Endometrium (tissue), 2 donors: Measurements from ENCODE around the gene CBFA2T3.
"Not testable (repeated sequence)": the region's sequence is repeated elsewhere in the genome, so short reads cannot be mapped to it uniquely, and the experiment has no call there.

Experiments
- FAIRE-seq: peaks from 2 replicates; lab custom pipeline; 2012; peaks lifted over from hg19 to GRCh38; lab: Jason Lieb, UNC
- donor health status: control.
- donor health status: control.

Gene CBFA2T3

GRCh38 chr16:89012622-89012995 is 35.6 kb upstream of the CBFA2T3 start:
- FAIRE-seq: no peak

GRCh38 chr16:89011909-89012621 is 35.1 kb upstream of the CBFA2T3 start:
- no peak for FAIRE-seq

- FAIRE-seq: no peak
Observed at GRCh38 chr16:89010210-89010925, 33.4 kb upstream of the CBFA2T3 start.

GRCh38 chr16:89009343-89010209 is 32.6 kb upstream of the CBFA2T3 start:
- no peak for FAIRE-seq

GRCh38 chr16:89008796-89009195 is 31.8 kb upstream of the CBFA2T3 start:
- not testable (repeated sequence) for FAIRE-seq

GRCh38 chr16:89007371-89008249 is 30.6 kb upstream of the CBFA2T3 start:
- FAIRE-seq: no peak

- FAIRE-seq: no peak
Observed at GRCh38 chr16:89006036-89006752, 29.2 kb upstream of the CBFA2T3 start.

- no peak for FAIRE-seq
Observed at GRCh38 chr16:89005201-89006035, 28.4 kb upstream of the CBFA2T3 start.

GRCh38 chr16:89004209-89004831 is 27.3 kb upstream of the CBFA2T3 start:
- FAIRE-seq: no peak

GRCh38 chr16:89003831-89004208 is 26.8 kb upstream of the CBFA2T3 start:
- FAIRE-seq: no peak

GRCh38 chr16:89002851-89003830 is 26.1 kb upstream of the CBFA2T3 start:
- no peak for FAIRE-seq

- not testable (repeated sequence) for FAIRE-seq
Observed at GRCh38 chr16:89002081-89002480, 25.1 kb upstream of the CBFA2T3 start.

GRCh38 chr16:89001117-89002027 is 24.4 kb upstream of the CBFA2T3 start:
- no peak for FAIRE-seq

GRCh38 chr16:89000207-89000959 is 23.4 kb upstream of the CBFA2T3 start:
- no peak for FAIRE-seq

GRCh38 chr16:88999457-89000206 is 22.6 kb upstream of the CBFA2T3 start:
- FAIRE-seq: no peak
